Natural killer cell treated with Interleukin-12 subunit alpha and Interleukin-12 subunit beta and Interleukin-15 and Interleukin-18, amount 100 ng/mL, for 72 hours (primary cell): Measurements from ENCODE around the gene BICDL1. TPM values are rescaled to one million over a fixed set of nuclear protein-coding genes. Genes with fewer than 3 reads are reported as not detected.
"Not testable (repeated sequence)": the region's sequence is repeated elsewhere in the genome, so short reads cannot be mapped to it uniquely, and the experiment has no call there.

Experiments used
- ATAC-seq, 2 donors: fragments of 150-1000 bp; cut with Tn5 transposase in 1 of 2; sonication (Bioruptor Pico), chemical (Tn5 transposase) in 1 of 2; 2 replicates each; pipeline ENCODE4 v1.10.0; 2021
- DNase-seq: peaks from one replicate; pipeline ENCODE4 v3.0.0; 2022; ENCODE audit warnings: low spot score
- H3K27ac Mint-ChIP-seq, 2 donors: 1 replicate in 1 of 2; 2 replicates in 1 of 2; pipeline ENCODE4 v1.8.0; 2022; ENCODE audit warnings: mixed read lengths in 2 of 2, mild to moderate bottlenecking in 1 of 2, moderate library complexity in 1 of 2
- H3K27me3 Mint-ChIP-seq, 2 donors: 1 replicate in 1 of 2; 2 replicates in 1 of 2; pipeline ENCODE4 v1.8.0; 2022; ENCODE audit warnings: mixed read lengths in 2 of 2
- H3K36me3 Mint-ChIP-seq: one replicate; pipeline ENCODE4 v1.8.0; 2022; ENCODE audit warnings: mixed read lengths
- H3K4me1 Mint-ChIP-seq, 2 donors: 1 replicate in 1 of 2; 2 replicates in 1 of 2; pipeline ENCODE4 v1.8.0; 2022; ENCODE audit warnings: low read depth in 2 of 2, mixed read lengths in 2 of 2, mild to moderate bottlenecking in 1 of 2
- H3K4me3 Mint-ChIP-seq: one replicate; pipeline ENCODE4 v1.8.0; 2022; ENCODE audit warnings: mixed read lengths
- H3K9me3 Mint-ChIP-seq: 2 replicates; pipeline ENCODE4 v1.8.0; 2022; ENCODE audit warnings: mixed read lengths
- total RNA-seq, 2 donors: library from RNA; stranded (reverse); gene quantifications; one replicate each; pipeline ENCODE4 v1.2.3, GENCODE V29; 2022

The BICDL1 gene, protein sequence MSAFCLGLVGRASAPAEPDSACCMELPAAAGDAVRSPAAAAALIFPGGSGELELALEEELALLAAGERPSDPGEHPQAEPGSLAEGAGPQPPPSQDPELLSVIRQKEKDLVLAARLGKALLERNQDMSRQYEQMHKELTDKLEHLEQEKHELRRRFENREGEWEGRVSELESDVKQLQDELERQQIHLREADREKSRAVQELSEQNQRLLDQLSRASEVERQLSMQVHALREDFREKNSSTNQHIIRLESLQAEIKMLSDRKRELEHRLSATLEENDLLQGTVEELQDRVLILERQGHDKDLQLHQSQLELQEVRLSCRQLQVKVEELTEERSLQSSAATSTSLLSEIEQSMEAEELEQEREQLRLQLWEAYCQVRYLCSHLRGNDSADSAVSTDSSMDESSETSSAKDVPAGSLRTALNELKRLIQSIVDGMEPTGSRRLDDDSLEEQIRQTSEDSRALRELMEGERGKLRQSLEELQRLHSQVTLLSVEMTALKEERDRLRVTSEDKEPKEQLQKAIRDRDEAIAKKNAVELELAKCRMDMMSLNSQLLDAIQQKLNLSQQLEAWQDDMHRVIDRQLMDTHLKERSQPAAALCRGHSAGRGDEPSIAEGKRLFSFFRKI
- total RNA-seq, result 1 to 10 TPM; 4.3 to 9.8 TPM

DNA sequence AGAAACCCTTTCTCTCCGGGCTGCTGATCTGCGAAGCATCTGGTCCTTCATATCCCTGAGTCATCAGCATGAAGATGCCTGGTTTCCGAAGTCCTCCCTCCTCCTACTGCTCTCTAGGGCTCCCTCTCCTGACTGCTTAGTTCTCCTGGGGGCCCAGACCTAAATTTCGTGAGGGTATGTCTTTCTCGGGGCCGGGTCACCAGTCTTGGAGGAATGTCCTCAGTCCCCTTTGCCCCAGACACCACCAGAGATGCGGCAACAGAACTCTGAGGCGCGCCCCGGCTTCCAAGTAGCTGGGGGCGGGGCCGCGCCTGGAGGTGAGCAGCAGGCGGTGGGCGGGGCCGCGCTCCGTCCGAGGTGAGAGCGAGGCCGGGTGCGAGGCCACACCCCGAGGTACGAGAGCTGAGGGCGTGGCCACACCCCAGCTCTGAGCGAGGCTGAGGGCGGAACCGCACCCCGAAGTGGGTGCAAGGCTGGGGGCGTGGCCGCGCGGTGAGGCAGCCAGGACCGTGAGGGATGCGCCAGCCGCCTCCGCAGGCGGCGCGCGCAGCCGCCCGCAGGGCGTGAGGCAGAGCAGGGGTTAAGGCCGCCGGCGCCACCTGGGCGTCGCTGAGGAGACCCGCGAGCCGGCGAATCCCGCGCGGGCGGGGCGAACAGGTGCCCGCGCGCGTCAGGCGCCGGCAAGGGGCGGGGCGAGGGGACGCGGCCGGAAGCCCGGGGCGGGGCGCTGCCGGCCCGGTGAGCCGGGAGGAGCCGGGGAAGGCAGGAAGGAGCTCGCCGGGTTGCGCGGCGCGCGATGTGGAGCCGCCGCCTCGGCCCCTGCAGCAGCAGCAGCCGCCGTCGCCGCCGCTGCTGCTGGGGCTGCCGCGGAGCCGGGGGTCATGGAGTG, at the start of gene BICDL1:
Gene BICDL1 (plus strand): TSS at position 765 of the 889 bp plus-strand sequence. CDS start 633 bp downstream, outside the sequence.
- H3K27me3 Mint-ChIP-seq, result peaks cover under 1 to 6% of the 10 kb centered on the region in 2 donors
- DNase-seq, result peak; percentile 92
- no peaks in the 10 kb centered on the region for H3K36me3 Mint-ChIP-seq
- H3K9me3 Mint-ChIP-seq, result no peaks in the 10 kb centered on the region
- ATAC-seq, result peak; percentile 91 to 93
- H3K27ac Mint-ChIP-seq, result peak within 1 kb of the TSS in 1 of 2 donors; percentile 26
- peak within 1 kb of the TSS; percentile 76 for H3K4me3 Mint-ChIP-seq
- H3K4me1 Mint-ChIP-seq, result peaks cover 0 to 10% of the 10 kb centered on the region in 2 donors

DNA sequence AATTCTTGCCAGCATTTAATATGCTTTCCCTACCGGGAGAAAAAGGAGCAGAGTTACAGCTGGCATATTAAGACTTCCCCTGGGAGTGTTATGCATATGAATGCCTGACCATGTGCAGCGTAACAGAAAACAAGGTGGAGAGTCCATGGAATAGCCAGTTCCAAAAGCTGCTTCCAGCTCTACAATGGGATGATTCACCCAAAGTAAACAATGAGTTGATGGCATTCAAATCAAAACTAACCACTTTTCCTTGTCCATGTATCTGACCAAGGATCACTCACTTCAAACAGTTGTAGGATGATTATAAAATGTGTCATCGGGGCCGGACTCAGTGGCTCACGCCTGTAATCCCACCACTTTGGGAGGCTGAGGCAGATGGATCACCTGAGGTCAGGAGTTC, 48.1 kb upstream of the BICDL1 start:
- Mint-ChIP-seq H3K9me3 (no peaks in the 10 kb centered on the region), H3K4me1 (no peaks in the 10 kb centered on the region), H3K36me3 (no peaks in the 10 kb centered on the region), H3K27me3 (peaks cover 7 to 20% of the 10 kb centered on the region in 2 donors), H3K4me3 (no peak overlapping the region), H3K27ac (no peak overlapping the region)
- no peak for ATAC-seq
- no peak for DNase-seq

DNA sequence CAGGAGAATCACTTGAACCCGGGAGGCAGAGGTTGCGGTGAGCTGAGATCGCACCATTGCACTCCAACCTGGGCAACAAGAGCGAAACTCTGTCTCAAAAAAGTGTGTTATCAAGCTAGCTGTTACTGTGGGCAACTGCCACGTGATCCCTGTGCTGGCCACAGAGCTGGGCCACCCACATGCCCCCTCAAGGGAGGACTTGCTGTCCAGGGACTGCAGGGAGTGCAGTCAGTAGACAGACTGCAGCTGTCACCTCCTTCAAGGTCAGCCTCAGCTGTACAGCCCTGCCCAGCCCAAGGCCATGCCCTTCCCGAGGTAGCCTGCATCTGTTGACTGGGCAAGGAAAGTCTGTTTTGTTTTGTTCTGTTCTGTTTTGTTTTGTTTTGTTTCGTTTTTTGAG, 46.6 kb upstream of the BICDL1 start:
- no peak for DNase-seq
- H3K4me1 Mint-ChIP-seq, result no peaks in the 10 kb centered on the region
- H3K4me3 Mint-ChIP-seq, result no peak overlapping the region
- no peak overlapping the region for H3K27ac Mint-ChIP-seq
- ATAC-seq, result no peak
- H3K36me3 Mint-ChIP-seq, result no peaks in the 10 kb centered on the region
- H3K9me3 Mint-ChIP-seq, result no peaks in the 10 kb centered on the region
- H3K27me3 Mint-ChIP-seq, result peaks cover under 1 to 12% of the 10 kb centered on the region in 2 donors

DNA sequence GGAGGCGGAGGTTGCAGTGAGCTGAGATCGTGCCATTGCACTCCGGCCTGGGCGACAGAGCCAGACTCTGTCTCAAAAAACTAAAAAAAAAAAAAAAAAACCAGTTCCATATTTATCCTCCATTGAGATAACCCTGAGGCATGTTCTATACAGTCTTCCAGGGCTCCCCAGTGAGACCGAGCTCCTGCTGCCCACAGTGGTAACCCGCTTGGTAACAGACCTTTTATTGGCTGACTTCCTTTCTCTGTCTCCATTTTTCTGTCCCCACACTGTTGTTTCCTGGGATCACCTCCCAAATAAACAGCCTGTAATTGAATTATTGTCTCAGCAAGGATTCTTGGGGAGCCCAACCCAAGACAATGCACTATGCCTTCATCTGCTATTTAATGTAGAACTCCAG, 42.8 kb upstream of the BICDL1 start:
- no peak for DNase-seq
- ATAC-seq, result no peak
- Mint-ChIP-seq H3K36me3 (no peaks in the 10 kb centered on the region), H3K27me3 (peaks cover 0 to 11% of the 10 kb centered on the region in 2 donors), H3K4me1 (no peaks in the 10 kb centered on the region), H3K9me3 (no peaks in the 10 kb centered on the region), H3K4me3 (no peak overlapping the region), H3K27ac (no peak overlapping the region)

DNA sequence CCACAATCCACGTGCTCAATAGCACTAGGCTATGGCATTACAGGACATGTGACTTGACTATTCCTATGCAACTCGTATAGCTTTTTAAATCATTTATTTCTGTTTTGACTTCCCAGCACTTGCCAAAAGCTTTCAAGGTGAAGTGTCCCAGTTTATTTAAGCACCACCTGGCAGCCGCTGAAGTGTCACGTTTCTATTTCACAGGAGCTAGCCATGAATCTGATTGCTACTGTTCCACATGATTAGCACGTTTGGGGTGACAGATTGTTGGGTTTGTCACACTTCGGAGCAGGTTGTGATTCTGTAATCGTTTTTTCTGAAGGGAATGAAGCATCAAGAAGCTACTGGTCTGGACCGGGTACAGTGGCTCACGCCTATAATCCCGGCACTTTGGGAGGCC, 39.9 kb upstream of the BICDL1 start:
- Mint-ChIP-seq H3K4me3 (no peak overlapping the region), H3K36me3 (no peaks in the 10 kb centered on the region), H3K27ac (no peak overlapping the region), H3K9me3 (no peaks in the 10 kb centered on the region), H3K27me3 (peaks cover 0 to 11% of the 10 kb centered on the region in 2 donors), H3K4me1 (no peaks in the 10 kb centered on the region)
- DNase-seq, result no peak
- no peak for ATAC-seq

DNA sequence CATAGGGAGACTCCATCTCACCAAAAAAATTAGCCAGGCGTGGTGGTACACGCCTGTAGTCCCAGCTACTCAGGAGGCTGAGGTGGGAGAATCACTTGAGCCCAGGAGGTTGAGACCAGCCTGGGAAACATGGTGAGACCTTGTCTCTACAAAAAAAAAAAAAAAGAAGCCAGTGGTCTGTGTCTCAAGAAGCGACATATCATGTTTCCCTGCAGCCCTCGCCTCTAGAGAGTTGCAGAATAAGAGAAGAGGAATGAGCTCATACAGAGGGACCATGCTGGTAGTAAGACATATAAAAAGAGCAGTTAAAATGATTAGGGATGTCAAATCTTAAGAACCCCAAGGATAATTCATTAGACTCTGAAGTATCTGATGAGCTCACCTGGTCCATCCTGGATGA, 39.4 kb upstream of the BICDL1 start:
- Mint-ChIP-seq H3K36me3 (no peaks in the 10 kb centered on the region), H3K4me3 (no peak overlapping the region), H3K27me3 (peaks cover 0 to 11% of the 10 kb centered on the region in 2 donors), H3K27ac (no peak overlapping the region), H3K4me1 (no peaks in the 10 kb centered on the region), H3K9me3 (no peaks in the 10 kb centered on the region)
- DNase-seq, result no peak
- no peak for ATAC-seq

DNA sequence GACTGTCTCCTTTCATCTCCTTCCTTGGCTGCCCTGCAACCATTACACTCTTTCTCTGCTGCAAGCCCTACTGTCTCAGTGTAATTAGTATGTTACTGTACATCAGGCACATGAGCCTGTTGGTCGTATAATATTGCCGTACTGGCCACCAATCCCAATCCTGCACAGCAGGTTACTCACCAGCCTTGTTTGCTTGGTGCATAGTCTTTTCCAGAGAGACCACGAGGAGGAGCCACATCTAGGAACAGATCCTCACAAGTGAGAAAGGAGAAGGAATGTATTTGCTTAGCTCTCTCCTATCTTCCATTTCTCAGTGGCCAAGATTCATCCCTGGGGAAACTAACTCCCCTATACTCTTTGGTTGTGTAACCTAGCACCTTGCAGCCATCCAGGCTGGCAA, 33.0 kb upstream of the BICDL1 start:
- H3K9me3 Mint-ChIP-seq, result peaks cover 11% of the 10 kb centered on the region
- peaks cover 0 to 4% of the 10 kb centered on the region in 2 donors for H3K27me3 Mint-ChIP-seq
- H3K4me1 Mint-ChIP-seq, result no peaks in the 10 kb centered on the region
- DNase-seq, result no peak
- ATAC-seq, result no peak
- no peak overlapping the region for H3K27ac Mint-ChIP-seq
- peaks cover 9% of the 10 kb centered on the region for H3K36me3 Mint-ChIP-seq
- no peak overlapping the region for H3K4me3 Mint-ChIP-seq

DNA sequence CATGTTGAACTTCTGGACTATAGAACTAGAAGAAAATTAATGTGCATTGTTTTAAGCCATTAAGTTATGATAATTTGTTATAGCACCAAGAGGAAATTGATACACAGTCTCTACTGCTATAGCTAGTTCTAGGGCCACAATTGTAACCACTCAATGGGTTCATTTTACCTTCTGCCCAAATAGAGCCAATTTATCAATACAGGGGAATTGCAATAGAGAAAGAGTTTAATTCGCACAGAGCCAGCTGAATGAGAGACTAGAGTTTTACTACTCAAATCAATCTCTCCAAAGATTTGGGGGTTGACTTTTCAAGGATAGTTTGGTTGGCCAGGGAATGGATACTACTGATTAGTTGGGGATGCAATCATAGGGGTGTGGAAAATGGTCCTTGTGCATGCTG, 31.9 kb upstream of the BICDL1 start:
- no peaks in the 10 kb centered on the region for H3K4me1 Mint-ChIP-seq
- DNase-seq, result no peak
- H3K9me3 Mint-ChIP-seq, result peaks cover 11% of the 10 kb centered on the region
- H3K36me3 Mint-ChIP-seq, result peaks cover 9% of the 10 kb centered on the region
- ATAC-seq, result no peak
- no peak overlapping the region for H3K4me3 Mint-ChIP-seq
- peaks cover 0 to 2% of the 10 kb centered on the region in 2 donors for H3K27me3 Mint-ChIP-seq
- H3K27ac Mint-ChIP-seq, result no peak overlapping the region

DNA sequence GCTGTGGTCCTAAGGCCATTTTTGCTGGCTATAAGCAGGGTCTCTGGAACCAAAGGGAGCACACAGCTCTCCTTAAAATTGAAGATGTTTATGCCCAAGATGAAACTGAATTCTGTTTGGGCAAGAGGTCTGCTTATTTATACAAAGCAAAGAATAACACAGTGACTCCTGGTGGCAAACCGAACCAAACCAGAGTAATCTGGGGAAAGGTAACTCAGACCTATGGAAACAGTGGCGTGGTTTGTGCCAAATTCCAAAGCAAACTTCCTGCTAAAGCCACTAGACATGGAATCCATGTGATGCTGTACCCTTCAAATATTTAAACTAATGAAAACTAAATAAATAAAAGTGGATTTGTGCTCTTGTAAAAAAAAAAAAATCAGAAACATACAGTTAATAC, 29.6 kb upstream of the BICDL1 start:
- H3K9me3 Mint-ChIP-seq, result peaks cover 11% of the 10 kb centered on the region

DNA sequence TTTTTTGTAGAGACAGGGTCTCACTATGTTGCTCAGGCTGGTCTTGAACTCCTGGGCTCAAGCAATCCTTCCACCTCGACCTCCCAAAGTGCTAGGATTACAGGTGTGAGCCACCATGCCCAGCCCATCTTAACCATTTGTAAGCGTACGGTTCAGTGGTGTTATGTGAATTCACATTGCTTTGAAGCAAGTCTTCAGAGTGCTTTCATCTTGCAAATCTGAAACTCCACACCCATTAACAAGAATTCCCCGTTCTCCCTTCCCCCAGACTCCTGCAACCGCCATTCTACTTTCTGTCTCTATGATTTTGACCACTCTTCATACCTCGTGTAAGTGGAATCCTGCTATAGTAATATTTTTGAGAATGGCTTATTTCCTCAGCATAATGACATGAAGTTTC, 24.9 kb upstream of the BICDL1 start:
- Mint-ChIP-seq H3K36me3 (no peaks in the 10 kb centered on the region), H3K27ac (no peak overlapping the region)

More for the DNA sequence above, 29.6 kb upstream of the BICDL1 start:
- no peak for ATAC-seq
- Mint-ChIP-seq H3K36me3 (peaks cover 9% of the 10 kb centered on the region), H3K4me1 (no peaks in the 10 kb centered on the region), H3K4me3 (no peak overlapping the region), H3K27me3 (peaks cover 0 to 2% of the 10 kb centered on the region in 2 donors), H3K27ac (no peak overlapping the region)
- no peak for DNase-seq

DNA sequence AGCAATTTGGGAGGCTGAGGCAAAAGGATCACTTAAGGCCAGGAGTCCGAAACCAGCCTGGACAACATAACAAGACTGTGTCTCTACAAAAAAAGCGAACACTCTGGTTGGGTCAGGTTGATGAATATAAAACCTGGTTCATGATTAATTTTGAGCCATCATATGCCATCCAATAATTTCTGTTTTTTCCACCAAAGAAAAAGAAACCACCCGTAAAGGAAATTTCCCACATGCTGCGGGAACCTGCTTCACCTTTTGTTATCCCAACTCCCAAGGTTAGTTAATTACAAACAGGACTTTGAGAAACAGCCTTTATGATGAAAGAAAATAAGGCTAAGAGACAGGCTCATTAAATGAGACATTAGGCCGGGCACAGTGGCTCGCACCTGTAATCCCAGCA, 24.1 kb upstream of the BICDL1 start:
- no peak overlapping the region for H3K4me3 Mint-ChIP-seq
- DNase-seq, result no peak
- H3K27me3 Mint-ChIP-seq, result peaks cover 0 to 7% of the 10 kb centered on the region in 2 donors
- no peak for ATAC-seq
- no peaks in the 10 kb centered on the region for H3K9me3 Mint-ChIP-seq
- no peak overlapping the region for H3K27ac Mint-ChIP-seq
- no peaks in the 10 kb centered on the region for H3K36me3 Mint-ChIP-seq
- no peaks in the 10 kb centered on the region for H3K4me1 Mint-ChIP-seq

More for the DNA sequence above, 24.9 kb upstream of the BICDL1 start:
- H3K4me3 Mint-ChIP-seq, result no peak overlapping the region
- H3K9me3 Mint-ChIP-seq, result no peaks in the 10 kb centered on the region
- H3K4me1 Mint-ChIP-seq, result no peaks in the 10 kb centered on the region
- peaks cover 0 to 4% of the 10 kb centered on the region in 2 donors for H3K27me3 Mint-ChIP-seq
- DNase-seq, result no peak
- ATAC-seq, result no peak

DNA sequence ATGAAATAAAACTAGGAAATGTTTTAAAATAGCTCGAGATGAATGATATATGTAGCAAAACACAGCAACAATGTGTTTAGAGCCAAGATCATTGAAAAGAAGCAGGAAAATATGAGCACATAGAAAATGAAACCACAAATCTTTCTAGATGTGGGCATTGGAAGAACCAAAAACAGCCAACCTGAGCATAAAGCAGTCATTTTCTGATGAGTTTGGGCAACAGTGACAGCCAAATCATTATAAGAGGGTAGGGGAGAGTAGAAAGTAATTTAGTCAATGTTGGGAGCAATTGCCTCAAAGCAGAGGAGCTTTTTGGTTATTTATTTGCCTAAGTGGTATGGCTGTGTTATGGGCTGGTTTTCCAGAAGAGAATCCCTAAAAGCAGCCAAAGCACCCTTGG, 8.8 kb upstream of the BICDL1 start:
- no peak overlapping the region for H3K27ac Mint-ChIP-seq
- ATAC-seq (no peak), DNase-seq (no peak)

DNA sequence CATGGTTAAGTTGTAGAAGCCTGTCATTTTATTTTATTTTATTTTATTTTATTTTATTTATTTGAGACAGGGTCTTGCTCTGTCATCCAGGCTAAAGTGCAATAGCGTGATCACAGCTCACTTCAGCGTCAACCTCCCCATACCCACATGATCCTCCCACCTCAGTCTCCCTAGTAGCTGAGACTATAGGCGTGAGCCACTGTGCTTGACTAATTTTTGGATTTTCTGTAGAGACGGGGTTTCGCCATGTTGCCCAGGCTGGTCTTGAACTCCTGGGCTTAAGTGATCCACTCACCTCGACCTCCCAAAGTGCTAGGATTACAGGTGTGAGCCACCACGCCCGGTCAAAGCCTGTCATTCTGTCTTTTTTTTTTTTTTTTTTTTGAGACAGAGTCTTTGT, 8.3 kb upstream of the BICDL1 start:
- DNase-seq, H3K27ac Mint-ChIP-seq, H3K4me3 Mint-ChIP-seq, H3K4me1 Mint-ChIP-seq, H3K9me3 Mint-ChIP-seq, H3K36me3 Mint-ChIP-seq, ATAC-seq: not testable (repeated sequence)
- peaks cover 16 to 24% of the 10 kb centered on the region in 2 donors for H3K27me3 Mint-ChIP-seq

More for the DNA sequence above, 8.8 kb upstream of the BICDL1 start:
- no peaks in the 10 kb centered on the region for H3K9me3 Mint-ChIP-seq
- H3K4me3 Mint-ChIP-seq, result no peak overlapping the region
- H3K36me3 Mint-ChIP-seq, result no peaks in the 10 kb centered on the region
- no peaks in the 10 kb centered on the region for H3K4me1 Mint-ChIP-seq
- peaks cover 16 to 27% of the 10 kb centered on the region in 2 donors for H3K27me3 Mint-ChIP-seq
